Smooth muscle cell (in vitro differentiated cells): ENCODE measurements around the gene BTG1. TPM values are rescaled to one million over a fixed set of nuclear protein-coding genes. Genes with fewer than 3 reads are reported as not detected.
"Not testable (repeated sequence)": the region's sequence is repeated elsewhere in the genome, so short reads cannot be mapped to it uniquely, and the experiment has no call there.

Experiments used
- DNase-seq: peaks from one replicate; lab custom pipeline; 2025; ENCODE audit not compliant: unreplicated experiment; lab: John Stamatoyannopoulos, UW
- H2AFZ ChIP-seq: fragments of 200-600 bp; sonication (generic); 2 replicates; pipeline ENCODE4 v1.6.0; 2016; ENCODE audit warnings: antibody characterized with exemption, low read depth, mild to moderate bottlenecking
- H3F3A ChIP-seq: fragments of 200-600 bp; sonication (generic); 2 replicates; pipeline ENCODE4 v1.6.0; 2017; ENCODE audit warnings: antibody characterized with exemption, low read depth
- H3K27ac ChIP-seq: fragments of 200-600 bp; sonication (generic); 2 replicates; pipeline ENCODE4 v1.5.1; 2016; ENCODE audit warnings: low read depth, mild to moderate bottlenecking
- H3K27me3 ChIP-seq: fragments of 200-600 bp; sonication (generic); 2 replicates; pipeline ENCODE4 v1.6.1; 2016; ENCODE audit warnings: low read depth, mild to moderate bottlenecking
- H3K36me3 ChIP-seq: fragments of 200-600 bp; sonication (generic); 2 replicates; pipeline ENCODE4 v1.5.1; 2016; ENCODE audit warnings: low read depth
- H3K4me1 ChIP-seq: fragments of 200-600 bp; sonication (generic); 2 replicates; pipeline ENCODE4 v1.5.1; 2016; ENCODE audit warnings: low read depth
- H3K4me2 ChIP-seq: fragments of 200-600 bp; sonication (generic); 2 replicates; pipeline ENCODE4 v1.6.0; 2016; ENCODE audit warnings: mild to moderate bottlenecking
- H3K4me3 ChIP-seq: fragments of 200-600 bp; sonication (generic); 2 replicates; pipeline ENCODE4 v1.5.1; 2016; ENCODE audit warnings: mild to moderate bottlenecking
- H3K79me2 ChIP-seq: fragments of 200-600 bp; sonication (generic); 2 replicates; pipeline ENCODE4 v1.6.0; 2016; ENCODE audit warnings: low read depth, mild to moderate bottlenecking
- H3K9ac ChIP-seq: fragments of 200-600 bp; sonication (generic); 2 replicates; pipeline ENCODE4 v1.6.0; 2016; ENCODE audit warnings: low read depth
- H3K9me3 ChIP-seq: fragments of 200-600 bp; sonication (generic); replicated peaks from 2 replicates; pipeline ENCODE4 v1.5.1; 2016; ENCODE audit warnings: low read depth
- H4K20me1 ChIP-seq: fragments of 200-600 bp; sonication (generic); 2 replicates; pipeline ENCODE4 v1.6.0; 2016; ENCODE audit warnings: low read depth
- WGBS: methylation state at CpG from one replicate; pipeline ENCODE4 v1.1.7; 2016; ENCODE audit warnings: low lambda C conversion rate; 5-methylcytosine and 5-hydroxymethylcytosine counted together
- polyA plus RNA-seq: library from polyadenylated mRNA; unstranded; fragments of >200 nt; fragmentation: Nextera tagmentation; extraction: Ambion mirVana; gene quantifications from 2 replicates; pipeline ENCODE4 v1.2.1, GENCODE V29; 2016
- small RNA-seq: library from RNA; depleted of rRNA; stranded (forward); fragments of <200 nt; gene quantifications from one replicate; pipeline ENCODE3, GENCODE V24; 2014
- total RNA-seq: library from RNA; depleted of rRNA; stranded (reverse); fragments of >200 nt; gene quantifications from 2 replicates; pipeline ENCODE4 v1.2.3, GENCODE V29; 2014
- TF ChIP-seq, protein P1 (sequence below): fragments of 200-600 bp; sonication (generic); IDR thresholded peaks from 2 replicates; pipeline ENCODE4 v1.5.1; 2017; ENCODE audit warnings: borderline replicate concordance, mild to moderate bottlenecking, antibody characterized with exemption; ENCODE audit not compliant: insufficient read depth, poor library complexity, severe bottlenecking

The BTG1 gene
- total and polyA plus RNA-seq, 2 experiments from 2014 or later, result 42.1 to 70.4 TPM

DNA sequence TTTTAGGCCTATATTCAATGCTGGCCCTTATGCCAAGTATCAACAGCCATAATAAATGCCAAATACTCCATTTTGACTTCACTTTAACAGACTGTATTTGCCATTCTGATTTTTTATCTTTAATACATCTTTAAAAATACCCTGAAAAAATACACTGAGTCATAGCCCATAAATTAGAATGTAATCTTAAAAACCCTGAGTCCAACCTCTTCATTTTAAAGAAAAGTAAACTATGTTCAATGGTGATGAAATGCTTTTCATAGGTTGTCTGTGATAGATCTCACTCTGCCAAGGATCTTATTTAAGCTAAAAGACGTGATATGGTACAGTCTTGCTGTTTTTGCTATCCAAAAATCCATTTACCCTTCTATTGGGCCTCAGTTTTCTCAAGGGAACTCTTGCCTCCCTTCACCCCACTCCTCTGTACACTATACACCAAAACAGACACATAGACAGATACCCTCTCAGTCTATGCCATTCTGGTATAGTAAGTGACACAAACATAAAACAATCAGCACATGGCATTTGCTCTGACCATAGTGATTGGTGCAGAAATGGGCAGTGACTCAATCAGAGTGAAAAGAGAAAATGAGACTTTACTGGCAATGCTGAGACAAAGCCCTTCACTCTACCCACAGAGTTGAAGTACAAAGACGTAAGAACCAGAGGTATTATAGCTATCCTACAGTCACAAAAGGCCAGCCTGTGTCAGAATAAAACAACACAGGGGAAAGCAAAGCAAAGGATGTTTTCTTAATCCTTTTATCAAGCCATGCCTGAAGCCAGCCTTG is 49.1 kb downstream of the BTG1 start:
- Histone ChIP-seq H3K9ac (no peak overlapping the region), H3F3A (no peaks in the 10 kb centered on the region), H3K4me2 (no peak overlapping the region), H3K36me3 (no peaks in the 10 kb centered on the region), H3K27me3 (no peaks in the 10 kb centered on the region), H3K4me3 (no peak overlapping the region), H4K20me1 (no peaks in the 10 kb centered on the region), H3K9me3 (no peaks in the 10 kb centered on the region), H2AFZ (no peak overlapping the region), H3K79me2 (no peaks in the 10 kb centered on the region), H3K27ac (no peak overlapping the region), H3K4me1 (peaks cover 11% of the 10 kb centered on the region)
- 51% methylated on average over 2 of the region's 2 CpGs for WGBS
- DNase-seq, result no peak
- TF ChIP-seq, protein P1, sequence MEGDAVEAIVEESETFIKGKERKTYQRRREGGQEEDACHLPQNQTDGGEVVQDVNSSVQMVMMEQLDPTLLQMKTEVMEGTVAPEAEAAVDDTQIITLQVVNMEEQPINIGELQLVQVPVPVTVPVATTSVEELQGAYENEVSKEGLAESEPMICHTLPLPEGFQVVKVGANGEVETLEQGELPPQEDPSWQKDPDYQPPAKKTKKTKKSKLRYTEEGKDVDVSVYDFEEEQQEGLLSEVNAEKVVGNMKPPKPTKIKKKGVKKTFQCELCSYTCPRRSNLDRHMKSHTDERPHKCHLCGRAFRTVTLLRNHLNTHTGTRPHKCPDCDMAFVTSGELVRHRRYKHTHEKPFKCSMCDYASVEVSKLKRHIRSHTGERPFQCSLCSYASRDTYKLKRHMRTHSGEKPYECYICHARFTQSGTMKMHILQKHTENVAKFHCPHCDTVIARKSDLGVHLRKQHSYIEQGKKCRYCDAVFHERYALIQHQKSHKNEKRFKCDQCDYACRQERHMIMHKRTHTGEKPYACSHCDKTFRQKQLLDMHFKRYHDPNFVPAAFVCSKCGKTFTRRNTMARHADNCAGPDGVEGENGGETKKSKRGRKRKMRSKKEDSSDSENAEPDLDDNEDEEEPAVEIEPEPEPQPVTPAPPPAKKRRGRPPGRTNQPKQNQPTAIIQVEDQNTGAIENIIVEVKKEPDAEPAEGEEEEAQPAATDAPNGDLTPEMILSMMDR, result no peak

DNA sequence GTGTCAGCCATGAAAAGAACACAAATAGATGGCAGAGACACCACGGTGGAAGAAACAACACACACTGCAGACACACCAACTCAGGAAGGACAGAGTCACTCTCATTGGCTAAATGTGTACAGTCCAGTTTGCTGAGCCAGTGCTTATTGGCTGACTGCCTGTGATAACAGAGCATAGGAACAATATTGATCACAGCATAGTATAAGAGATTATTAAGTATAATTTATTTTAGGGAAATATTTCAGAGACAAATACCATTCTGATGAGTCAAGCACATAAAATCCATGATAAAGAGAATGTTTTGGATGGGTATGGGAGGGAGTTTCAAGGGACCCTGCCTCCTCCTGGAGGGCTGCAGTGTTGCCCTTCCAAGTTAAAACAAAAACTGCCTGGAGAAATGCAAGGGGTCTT is 50.9 kb downstream of the BTG1 start:
- Histone ChIP-seq H2AFZ (no peak overlapping the region), H4K20me1 (no peaks in the 10 kb centered on the region), H3K4me2 (no peak overlapping the region), H3K27ac (no peak overlapping the region), H3K4me1 (peaks cover 11% of the 10 kb centered on the region), H3F3A (no peaks in the 10 kb centered on the region), H3K79me2 (no peaks in the 10 kb centered on the region), H3K9ac (no peak overlapping the region), H3K27me3 (no peaks in the 10 kb centered on the region), H3K9me3 (no peaks in the 10 kb centered on the region), H3K36me3 (no peaks in the 10 kb centered on the region), H3K4me3 (no peak overlapping the region)
- 70% methylated on average over 1 of the region's 1 CpG for whole genome bisulfite sequencing
- no peak for DNase-seq
- TF ChIP-seq, protein P1, result no peak

DNA sequence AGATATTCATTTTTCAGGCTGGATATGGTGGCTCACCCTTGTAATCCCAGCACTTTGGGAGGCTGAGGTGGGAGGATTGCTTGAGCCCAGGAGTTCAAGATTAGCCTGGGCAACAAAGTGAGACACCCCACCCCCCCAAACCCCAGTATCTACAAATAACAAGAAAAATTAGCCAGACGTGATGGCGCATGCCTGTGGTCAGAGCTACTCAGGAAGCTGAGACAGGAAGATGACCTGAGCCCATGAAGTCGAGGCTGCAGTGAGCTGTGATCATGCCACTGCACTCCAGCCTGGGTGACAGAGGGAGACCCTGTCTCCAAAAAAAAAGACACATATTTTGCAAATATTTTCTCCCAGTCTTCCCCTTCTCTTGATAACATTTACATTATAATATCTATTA is 51.3 kb downstream of the BTG1 start:
- not testable (repeated sequence) for H3K4me3 ChIP-seq, H4K20me1 ChIP-seq, H3K36me3 ChIP-seq, H3K9ac ChIP-seq, DNase-seq, H3K4me2 ChIP-seq, H3K27ac ChIP-seq, H3F3A ChIP-seq, H3K27me3 ChIP-seq, H2AFZ ChIP-seq, H3K9me3 ChIP-seq, H3K79me2 ChIP-seq
- 37% methylated on average over 3 of the region's 3 CpGs for WGBS
- H3K4me1 ChIP-seq, result peaks cover 11% of the 10 kb centered on the region

Small RNA genes lying within 50 kb of the gene (small RNA-seq; reads per million reads assigned to genes)
- gene RF00019, result not detected
